ENCODE measurements around the gene VENTX. TPM values are rescaled to one million over a fixed set of nuclear protein-coding genes. Genes with fewer than 3 reads are reported as not detected.
A peak's percentile ranks its signal among the peaks of the same experiment; 100 is the strongest.

Gene VENTX
- polyA plus RNA-seq, 1 experiment = not detected

DNA sequence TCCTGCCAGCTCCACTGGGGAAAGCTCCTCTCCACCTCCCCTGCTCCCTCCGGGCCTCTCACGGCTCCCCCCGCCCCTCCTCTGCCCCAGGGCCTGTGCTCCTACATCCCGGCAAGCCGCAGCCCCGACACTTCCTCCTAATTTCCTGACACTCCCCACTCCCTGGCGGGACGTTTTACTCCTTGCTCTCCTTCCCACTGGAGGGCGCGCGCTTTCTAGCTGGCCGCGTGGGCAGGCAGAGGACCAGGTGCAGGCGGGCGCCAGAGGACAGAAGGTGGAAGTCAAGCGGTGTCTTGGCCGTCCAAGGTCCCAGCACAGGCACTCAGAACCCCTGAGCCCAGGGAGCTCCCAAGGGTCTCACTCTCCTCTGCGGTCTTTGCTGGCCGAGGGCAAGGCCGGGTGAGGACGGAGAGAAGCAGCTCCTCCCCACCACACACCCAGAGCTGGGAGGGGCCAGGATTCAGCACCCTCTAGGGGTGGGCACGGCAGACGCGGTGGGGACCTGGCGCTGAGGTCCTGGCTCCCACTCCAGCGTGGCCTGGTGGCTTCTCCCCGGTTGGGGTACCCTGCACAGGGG is 19.9 kb downstream of the VENTX start:
- Histone ChIP-seq H3K4me3 (ENCODE audit: low read depth, low read length) (no peak overlapping the region), H3K27me3 (ENCODE audit: control insufficient read depth, insufficient read depth, low read length) (no peaks in the 10 kb centered on the region; the same call in 1 of the 2 replicates), H3K36me3 (ENCODE audit: control insufficient read depth, insufficient read depth, low read length) (no peaks in the 10 kb centered on the region)
- ChIA-PET POLR2A (no interaction called here), CTCF (interaction anchor here (0.6 to 2.1 kb wide), 6 partner anchors 10 to 772 kb away, joined by 3 to 8 read pairs (median 5); no protein-coding TSS in a partner anchor)
- TF ChIP-seq, protein P1, sequence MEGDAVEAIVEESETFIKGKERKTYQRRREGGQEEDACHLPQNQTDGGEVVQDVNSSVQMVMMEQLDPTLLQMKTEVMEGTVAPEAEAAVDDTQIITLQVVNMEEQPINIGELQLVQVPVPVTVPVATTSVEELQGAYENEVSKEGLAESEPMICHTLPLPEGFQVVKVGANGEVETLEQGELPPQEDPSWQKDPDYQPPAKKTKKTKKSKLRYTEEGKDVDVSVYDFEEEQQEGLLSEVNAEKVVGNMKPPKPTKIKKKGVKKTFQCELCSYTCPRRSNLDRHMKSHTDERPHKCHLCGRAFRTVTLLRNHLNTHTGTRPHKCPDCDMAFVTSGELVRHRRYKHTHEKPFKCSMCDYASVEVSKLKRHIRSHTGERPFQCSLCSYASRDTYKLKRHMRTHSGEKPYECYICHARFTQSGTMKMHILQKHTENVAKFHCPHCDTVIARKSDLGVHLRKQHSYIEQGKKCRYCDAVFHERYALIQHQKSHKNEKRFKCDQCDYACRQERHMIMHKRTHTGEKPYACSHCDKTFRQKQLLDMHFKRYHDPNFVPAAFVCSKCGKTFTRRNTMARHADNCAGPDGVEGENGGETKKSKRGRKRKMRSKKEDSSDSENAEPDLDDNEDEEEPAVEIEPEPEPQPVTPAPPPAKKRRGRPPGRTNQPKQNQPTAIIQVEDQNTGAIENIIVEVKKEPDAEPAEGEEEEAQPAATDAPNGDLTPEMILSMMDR (IDR thresholded peaks at IDR 0.05; ENCODE audit: insufficient read depth, low read depth, low read length) = peak; percentile 68
- no peak for DNase-seq (ENCODE audit: low read depth)

DNA sequence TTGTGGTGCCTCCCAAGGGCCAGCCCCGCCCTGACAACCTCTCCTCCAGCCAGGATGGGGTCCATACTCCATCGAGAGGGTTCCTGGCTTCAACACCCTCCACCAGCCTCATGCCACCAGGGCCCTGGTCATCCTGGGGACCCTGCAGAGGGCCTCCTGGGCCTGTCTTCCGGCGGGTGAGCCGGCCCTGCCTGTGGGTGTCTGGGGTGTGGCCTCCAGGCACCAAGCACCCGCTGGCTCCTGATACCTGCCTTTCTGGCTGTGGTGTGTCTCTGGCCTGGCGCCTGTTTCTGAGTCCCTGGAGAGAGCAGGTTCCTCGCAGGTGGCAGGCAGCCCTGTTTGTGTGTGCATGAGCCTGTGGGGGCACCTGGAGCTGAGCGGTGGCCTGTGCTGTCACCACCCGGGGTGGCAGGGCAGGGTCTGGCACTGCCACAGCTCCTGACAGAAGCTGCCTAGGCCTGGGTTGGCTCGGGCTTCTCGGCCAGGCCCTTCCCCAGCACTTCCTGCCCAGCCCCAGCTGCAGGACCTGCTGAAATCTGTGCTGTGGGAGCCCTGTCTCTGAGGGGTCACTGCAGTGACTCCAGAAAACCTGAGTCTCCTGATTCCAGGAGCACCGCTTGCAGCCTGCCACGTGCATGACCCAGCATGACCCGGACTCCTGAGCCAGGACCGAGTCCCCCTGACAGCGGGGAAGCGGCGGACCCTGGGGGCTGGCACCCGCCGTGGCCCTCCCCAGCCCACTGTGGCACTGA is 20.6 kb downstream of the VENTX start:
- DNase-seq (ENCODE audit: low read depth) = no peak
- H3K4me3 ChIP-seq (ENCODE audit: low read depth, low read length) = no peak overlapping the region
- CTCF ChIA-PET = interaction anchor here (0.7 to 2.1 kb wide), 4 partner anchors 39 to 71 kb away, joined by 4 to 8 read pairs (median 6); no protein-coding TSS in a partner anchor
- POLR2A ChIA-PET = no interaction called here
- TF ChIP-seq, protein P1 (IDR thresholded peaks at IDR 0.05; ENCODE audit: insufficient read depth, low read depth, low read length) = no peak
- no peaks in the 10 kb centered on the region; the same call in 1 of the 2 replicates for H3K27me3 ChIP-seq (ENCODE audit: control insufficient read depth, insufficient read depth, low read length)
- H3K36me3 ChIP-seq (ENCODE audit: control insufficient read depth, insufficient read depth, low read length) = no peaks in the 10 kb centered on the region

DNA sequence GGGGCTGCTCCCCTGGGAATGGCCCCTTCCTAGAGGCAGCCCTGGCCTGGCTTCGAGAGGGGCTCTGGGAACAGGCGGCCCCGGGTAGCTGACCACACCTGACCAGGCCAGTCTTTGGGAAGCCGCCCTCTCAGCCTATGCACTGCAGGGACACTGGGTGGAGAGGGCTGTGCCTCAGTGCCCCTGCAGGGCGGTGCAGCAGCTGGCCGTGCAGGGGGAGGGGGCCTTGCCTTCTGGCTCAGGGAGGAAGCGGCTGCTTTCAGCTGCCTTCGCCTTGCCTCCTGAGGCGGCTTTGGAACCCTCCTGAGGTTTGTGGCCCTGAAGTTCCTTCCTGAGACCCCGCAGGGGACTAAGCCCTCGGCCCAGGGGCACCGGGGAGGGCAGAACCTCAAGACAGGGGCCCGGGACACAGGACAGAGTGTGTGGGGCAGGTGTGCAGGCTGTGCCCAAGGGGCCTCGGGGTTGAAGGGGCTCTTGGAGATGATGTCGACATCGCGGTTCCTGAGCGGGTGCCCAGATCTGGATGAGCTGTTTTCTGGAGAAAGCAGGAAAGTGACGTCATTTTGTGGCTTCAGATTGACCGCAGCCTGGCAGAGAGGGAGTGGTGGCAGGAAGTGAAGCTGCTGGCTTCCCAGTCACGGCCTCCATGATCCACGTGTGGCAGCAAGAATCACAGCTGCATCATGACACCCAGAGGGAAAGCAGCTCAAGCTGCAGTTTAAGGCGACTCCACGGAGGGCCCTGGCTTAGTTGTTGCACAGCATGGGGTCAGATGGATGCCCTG is 21.4 kb downstream of the VENTX start:
- CTCF ChIA-PET = interaction anchor here (1.0 to 2.1 kb wide), 3 partner anchors 12 to 71 kb away, joined by 3 to 7 read pairs (median 6); no protein-coding TSS in a partner anchor

DNA sequence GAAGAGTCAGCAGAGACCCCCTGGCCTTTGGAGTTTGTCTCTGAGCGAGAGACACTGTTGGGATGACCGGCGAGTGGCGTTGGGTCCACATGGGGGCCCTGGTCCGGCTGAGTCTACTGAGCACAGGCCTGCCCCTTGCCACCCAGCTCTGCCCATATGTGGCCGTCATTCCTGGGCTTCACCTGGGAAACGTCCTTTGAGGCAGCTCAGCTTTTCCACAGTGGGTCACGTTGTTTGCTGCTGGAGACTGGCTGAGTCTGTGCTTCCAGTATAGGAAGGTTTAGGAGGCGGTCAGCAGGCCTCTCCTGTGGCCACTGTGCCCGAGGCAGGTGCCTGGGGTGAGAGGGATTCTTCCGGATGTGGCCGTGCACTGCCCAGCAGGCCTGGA is 21.9 kb downstream of the VENTX start:
- DNase-seq (ENCODE audit: low read depth) = no peak
- H3K4me3 ChIP-seq (ENCODE audit: low read depth, low read length) = no peak overlapping the region
- no peaks in the 10 kb centered on the region; the same call in 1 of the 2 replicates for H3K27me3 ChIP-seq (ENCODE audit: control insufficient read depth, insufficient read depth, low read length)
- TF ChIP-seq, protein P1 (IDR thresholded peaks at IDR 0.05; ENCODE audit: insufficient read depth, low read depth, low read length) = no peak
- H3K36me3 ChIP-seq (ENCODE audit: control insufficient read depth, insufficient read depth, low read length) = no peaks in the 10 kb centered on the region
- POLR2A ChIA-PET = no interaction called here
- CTCF ChIA-PET = interaction anchor here (1.0 to 2.1 kb wide), 3 partner anchors 12 to 70 kb away, joined by 3 to 7 read pairs (median 6); no protein-coding TSS in a partner anchor

More for the DNA sequence above, 21.4 kb downstream of the VENTX start:
- TF ChIP-seq, protein P1 (IDR thresholded peaks at IDR 0.05; ENCODE audit: insufficient read depth, low read depth, low read length) = no peak
- peak; percentile 96 for DNase-seq (ENCODE audit: low read depth)
- Histone ChIP-seq H3K36me3 (ENCODE audit: control insufficient read depth, insufficient read depth, low read length) (no peaks in the 10 kb centered on the region), H3K4me3 (ENCODE audit: low read depth, low read length) (no peak overlapping the region), H3K27me3 (ENCODE audit: control insufficient read depth, insufficient read depth, low read length) (no peaks in the 10 kb centered on the region; the same call in 1 of the 2 replicates)
- POLR2A ChIA-PET = no interaction called here
